Stimulated activated CD4-positive, alpha-beta T cell treated with anti-CD3 and anti-CD28 coated beads, TNF-alpha, amount 100 ng/mL, for 24 hours (primary cell): ENCODE data around the gene SMAD3.
A peak's percentile ranks its signal among the peaks of the same experiment; 100 is the strongest.

Experiments
- DNase-seq, 3 experiments: peaks; one replicate each; pipeline ENCODE4 v3.0.0-alpha.2; 2020; ENCODE audit warnings: low read depth in 3 of 3

Gene SMAD3

DNA sequence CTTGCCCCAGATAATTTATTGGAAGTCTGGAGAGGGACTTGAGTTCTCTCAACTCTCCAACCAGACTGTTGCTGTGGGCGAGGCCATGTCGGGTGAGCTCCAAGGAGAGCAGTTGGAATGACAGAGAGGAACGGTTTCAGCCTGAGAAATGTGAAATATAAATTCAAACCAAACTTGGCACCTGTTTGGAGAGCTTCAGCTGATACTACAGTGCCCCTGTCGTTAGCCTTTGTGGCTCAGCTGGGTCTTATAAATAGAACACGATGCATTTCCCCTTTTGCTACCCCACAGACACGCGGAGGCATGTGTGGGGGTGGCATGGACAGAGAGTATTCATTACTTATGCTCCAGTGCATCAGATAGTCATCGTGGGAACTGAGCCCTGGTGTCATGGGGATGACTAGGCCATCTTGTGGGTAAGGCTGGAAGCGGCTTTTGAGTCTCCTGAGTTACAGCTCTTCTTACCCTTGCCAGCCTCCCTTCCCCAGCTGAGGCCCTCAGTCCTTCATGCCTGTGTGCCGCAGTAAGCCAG lies 15.6 kb downstream of the SMAD3 start:
- DNase-seq = peak in 1 of 3 experiments; percentile 61

GRCh38 chr15:67082007-67082536 lies 16.7 kb downstream of the SMAD3 start:
- peak in 1 of 3 experiments; percentile 53 for DNase-seq

DNA sequence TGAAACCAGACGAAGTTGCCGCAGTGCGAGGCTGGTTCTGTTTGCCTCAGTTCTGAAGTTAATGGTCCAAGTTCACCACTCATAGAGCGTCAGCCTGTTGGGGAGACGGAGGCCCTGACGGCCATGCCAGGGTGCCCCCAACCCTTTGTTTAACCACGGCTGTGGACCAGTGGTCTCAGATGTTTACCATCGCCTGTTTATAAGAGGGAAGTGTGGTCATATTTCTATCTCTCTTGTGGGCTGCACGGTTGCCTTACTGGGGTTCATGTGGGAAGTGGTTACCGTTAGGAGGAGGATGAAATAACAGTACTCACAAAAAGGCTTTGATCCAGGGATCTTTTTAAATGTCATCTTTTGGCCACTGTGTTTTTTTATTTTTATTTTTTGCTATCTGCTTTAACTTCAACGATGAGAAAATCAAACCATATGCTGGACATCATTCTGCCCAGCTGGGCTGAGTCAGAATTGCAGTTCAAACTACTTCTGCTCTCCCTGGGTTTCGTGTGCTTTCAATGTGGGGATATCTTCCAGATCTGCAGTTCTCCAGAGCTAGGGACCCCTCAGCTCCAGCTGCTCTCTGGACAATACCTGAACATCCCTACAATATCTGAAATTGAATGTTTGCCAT lies 17.8 kb downstream of the SMAD3 start:
- DNase-seq = no peak

- no peak for DNase-seq
These were observed 19.2 kb downstream of the SMAD3 start for GRCh38 chr15:67084561-67084960.

GRCh38 chr15:67085237-67085817 lies 19.9 kb downstream of the SMAD3 start:
- DNase-seq = peak in 1 of 3 experiments; percentile 60

- DNase-seq = no peak
These were observed 20.6 kb downstream of the SMAD3 start for GRCh38 chr15:67085818-67086636.

- no peak for DNase-seq
These were observed 21.2 kb downstream of the SMAD3 start for GRCh38 chr15:67086637-67086914.

DNA sequence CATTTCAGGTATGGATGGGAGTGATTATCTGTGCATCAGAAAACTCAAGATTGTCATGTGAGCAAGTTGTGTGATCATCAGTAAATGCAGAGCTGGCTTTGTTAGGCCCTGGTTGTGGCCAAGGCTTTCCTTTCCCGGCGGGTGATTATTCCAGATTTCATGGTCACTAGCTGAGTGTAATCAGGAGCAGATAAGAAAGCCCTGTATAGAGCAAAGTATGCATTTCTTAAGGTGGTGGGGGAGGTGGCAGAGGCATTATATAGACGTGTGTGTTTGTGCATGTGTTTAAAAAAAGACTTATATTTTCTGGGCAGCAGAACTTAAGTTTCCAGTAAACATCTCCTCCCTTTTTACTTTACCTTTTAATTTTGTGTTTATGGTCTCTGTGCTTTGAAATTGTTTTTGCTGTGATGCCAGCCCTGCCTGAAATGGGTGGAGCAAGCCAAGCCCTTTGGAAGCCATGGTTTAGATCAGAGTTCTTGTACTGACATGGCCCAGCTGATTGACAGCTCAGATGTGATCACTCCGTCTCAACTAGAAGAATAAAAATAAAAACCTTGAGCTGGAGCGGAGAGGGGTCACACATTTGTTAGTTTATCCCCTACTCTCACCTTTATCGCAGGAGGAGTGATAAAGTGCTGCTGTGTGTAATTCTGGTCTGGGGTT lies 22.2 kb downstream of the SMAD3 start:
- no peak for DNase-seq

GRCh38 chr15:67089217-67090193 lies 24.1 kb downstream of the SMAD3 start:
- DNase-seq = no peak

DNA sequence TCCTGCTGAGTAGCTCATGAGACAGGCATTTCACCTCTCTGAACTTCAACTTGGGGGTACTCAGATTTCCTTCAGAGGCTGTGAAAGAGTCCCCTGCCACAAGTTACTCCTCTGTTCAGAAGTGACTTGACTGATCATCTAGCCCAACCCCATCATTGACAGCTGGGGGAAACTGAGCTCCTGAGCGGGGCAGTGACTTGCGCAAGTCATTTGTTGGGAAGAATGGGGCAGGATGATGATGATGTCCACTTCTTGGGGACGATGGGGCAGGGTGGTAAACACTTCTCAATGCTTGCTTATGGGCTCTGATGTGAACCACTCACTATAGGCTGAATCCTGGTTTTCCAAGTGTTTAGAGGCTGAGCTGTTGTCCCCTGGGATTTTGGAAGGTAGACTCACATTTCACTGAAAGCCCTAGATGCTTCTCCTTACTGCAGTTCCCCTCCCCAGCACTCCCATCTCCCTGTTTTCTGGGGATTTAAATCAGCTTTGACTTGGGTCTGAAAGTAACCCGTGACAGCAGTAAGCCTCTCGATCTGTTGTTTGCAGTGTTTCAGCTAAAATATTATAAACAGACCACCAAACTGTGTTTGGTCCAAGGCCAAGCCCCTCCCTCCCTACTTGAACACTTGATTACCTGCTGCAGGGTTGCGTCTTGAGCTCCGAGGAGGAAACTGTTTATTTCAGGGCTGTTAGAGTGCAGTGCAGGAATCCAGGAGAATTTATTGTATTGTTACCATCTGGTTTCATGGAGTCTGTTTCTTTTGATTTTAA lies 25.1 kb downstream of the SMAD3 start:
- no peak for DNase-seq

DNA sequence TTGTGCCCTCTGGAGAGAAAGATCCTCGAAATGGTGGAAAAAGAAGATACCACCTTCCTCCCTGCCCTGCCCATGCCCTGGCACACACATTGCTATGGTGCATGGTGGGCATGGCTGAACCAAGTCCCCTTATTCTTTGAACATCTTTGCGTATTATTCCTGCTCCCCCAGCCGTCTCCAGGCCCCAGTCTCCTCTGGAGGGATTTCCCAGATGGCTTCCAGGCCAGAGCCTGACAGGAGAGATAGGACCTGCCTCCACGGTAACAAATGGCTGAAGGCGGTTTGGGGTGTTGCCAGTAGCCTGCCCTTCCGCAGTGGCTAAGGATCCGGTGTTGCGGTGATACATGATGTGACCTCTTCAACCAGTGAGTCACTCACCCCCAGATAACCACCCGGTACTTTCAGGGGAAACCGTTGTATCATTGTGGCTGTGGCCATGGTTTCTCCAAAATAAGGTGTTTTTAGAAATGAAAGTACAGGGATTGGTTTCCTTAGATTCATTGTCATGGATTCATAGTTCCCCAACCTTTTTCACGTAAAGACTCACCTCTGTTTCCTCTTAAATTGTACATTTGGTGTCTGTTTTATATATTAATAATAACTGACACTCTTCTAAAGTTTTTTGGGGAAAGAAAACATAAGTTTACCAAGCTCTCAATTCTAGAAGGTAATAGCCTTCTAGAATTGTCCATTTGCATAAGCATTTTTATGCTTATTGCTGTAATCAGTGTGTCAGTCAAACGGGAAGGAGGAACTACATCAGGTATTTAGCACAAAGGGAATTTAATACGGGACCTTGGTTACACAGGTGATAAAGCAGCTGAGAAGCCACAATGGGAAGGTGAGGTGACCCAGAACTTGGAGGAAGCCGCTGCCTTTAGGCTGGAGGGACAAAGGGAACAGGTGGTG lies 25.9 kb downstream of the SMAD3 start:
- DNase-seq = peak in 2 of 3 experiments; percentile 59 to 70

- no peak for DNase-seq
These were observed 26.7 kb downstream of the SMAD3 start for GRCh38 chr15:67091980-67092677.

- no peak for DNase-seq
These were observed 27.5 kb downstream of the SMAD3 start for GRCh38 chr15:67092752-67093503.

GRCh38 chr15:67093504-67093862 lies 28.1 kb downstream of the SMAD3 start:
- DNase-seq = no peak

DNA sequence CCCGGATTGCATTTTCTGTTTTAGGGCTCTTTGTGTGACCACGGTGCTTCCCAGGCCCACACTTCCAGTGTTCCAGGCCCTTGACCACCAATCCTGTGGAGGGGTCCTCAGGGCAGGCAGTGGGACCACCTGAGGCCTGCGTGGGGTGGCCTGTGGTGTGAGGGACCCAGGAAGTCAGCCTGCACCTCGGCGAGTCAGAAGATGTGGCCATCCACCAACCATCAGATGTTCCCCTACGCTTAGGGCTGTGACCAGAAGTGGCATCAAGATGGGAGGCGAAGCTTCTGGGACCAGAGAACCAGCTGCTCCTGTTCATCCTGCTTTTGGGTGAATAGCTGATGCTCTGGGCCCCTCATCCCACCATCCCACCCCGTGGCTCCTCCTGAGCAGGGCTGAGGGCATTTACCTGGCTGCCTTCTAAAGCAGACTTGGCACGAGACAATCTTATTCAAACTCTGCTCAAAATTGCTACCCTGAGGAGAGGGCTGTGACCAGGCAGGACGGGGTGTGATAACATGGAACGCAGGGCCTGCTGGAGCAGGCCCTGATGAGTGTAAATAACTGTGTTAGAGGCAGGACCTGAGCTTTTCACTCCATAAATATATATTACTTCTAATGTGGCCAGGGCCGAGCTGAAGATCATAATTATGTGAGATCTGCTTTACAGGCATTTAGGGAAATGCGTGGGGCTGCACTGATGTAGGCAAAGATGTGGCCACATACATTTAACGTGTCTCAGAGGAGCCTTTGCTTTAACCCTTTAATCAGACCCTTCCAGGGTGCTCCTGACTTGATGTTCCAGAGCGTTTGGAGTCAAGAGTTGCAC lies 28.8 kb downstream of the SMAD3 start:
- DNase-seq = no peak

DNA sequence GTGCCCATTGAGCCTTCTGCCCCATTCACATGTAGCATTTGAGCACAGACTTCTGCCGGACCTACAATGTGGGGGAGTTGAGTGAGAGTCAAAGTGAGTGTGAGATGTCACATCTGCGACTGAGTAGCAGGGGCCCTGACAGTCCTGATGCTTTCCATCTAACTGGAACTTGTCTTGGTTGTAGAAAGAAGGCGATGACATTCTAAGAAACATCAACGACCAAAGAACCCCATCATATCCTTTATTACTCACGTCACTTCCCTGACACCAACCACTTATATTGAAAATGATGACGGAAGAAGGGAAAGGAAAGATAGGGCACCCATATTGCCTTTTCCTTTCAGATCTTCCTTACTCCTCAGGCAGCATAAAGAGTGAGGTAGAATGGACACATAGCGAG lies 30.5 kb downstream of the SMAD3 start:
- DNase-seq = no peak
